Skin epidermis (tissue), 12 donors: ENCODE measurements around the gene FSD1L.

ENCODE experiments used
- H3K27ac ChIP-seq, 21 experiments: fragments of 200-600 bp; sonication (generic) in 11 of 21; one replicate each; pipeline ENCODE4 v1.5.0; 2020; ENCODE audit warnings: mild to moderate bottlenecking in 3 of 21, inconsistent platforms in 2 of 21, moderate library complexity in 2 of 21
- H3K4me3 ChIP-seq, 7 experiments: fragments of 200-600 bp; sonication (generic) in 2 of 7; one replicate each; pipeline ENCODE4 v1.5.0; 2020; ENCODE audit warnings: inconsistent platforms in 2 of 7, mild to moderate bottlenecking in 2 of 7, moderate library complexity in 1 of 7

FSD1L gene

GRCh38 chr9:105432247-105432842 lies 15.5 kb upstream of the FSD1L start:
- no peak overlapping the region for H3K4me3 ChIP-seq
- H3K27ac ChIP-seq: no peak overlapping the region

GRCh38 chr9:105435453-105435852 lies 12.4 kb upstream of the FSD1L start:
- no peak overlapping the region for H3K27ac ChIP-seq

GRCh38 chr9:105436783-105437182 lies 11.1 kb upstream of the FSD1L start:
- no peak overlapping the region for H3K27ac ChIP-seq

More at GRCh38 chr9:105435453-105435852, 12.4 kb upstream of the FSD1L start:
- H3K4me3 ChIP-seq: no peak overlapping the region

DNA sequence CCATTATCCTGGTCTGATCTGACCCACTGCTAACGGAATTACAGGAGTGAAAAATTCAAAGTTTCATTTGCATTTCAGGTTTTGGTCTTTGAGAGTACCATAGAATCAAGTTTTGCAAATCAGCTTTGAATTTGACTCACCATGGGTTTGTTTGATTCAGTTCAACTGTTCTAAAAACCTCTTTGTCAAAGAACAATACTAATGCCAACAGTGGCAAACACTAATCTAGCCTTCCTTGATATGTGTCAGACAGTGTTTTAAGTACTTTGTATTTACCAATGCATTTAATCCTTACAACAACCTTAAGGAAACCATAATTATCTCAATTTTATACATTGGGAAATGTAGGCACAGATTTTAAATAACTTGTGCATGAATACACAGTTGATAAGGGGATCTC lies 10.1 kb upstream of the FSD1L start:
- Histone ChIP-seq H3K27ac (no peak overlapping the region), H3K4me3 (no peak overlapping the region)

More at GRCh38 chr9:105436783-105437182, 11.1 kb upstream of the FSD1L start:
- H3K4me3 ChIP-seq: no peak overlapping the region

DNA sequence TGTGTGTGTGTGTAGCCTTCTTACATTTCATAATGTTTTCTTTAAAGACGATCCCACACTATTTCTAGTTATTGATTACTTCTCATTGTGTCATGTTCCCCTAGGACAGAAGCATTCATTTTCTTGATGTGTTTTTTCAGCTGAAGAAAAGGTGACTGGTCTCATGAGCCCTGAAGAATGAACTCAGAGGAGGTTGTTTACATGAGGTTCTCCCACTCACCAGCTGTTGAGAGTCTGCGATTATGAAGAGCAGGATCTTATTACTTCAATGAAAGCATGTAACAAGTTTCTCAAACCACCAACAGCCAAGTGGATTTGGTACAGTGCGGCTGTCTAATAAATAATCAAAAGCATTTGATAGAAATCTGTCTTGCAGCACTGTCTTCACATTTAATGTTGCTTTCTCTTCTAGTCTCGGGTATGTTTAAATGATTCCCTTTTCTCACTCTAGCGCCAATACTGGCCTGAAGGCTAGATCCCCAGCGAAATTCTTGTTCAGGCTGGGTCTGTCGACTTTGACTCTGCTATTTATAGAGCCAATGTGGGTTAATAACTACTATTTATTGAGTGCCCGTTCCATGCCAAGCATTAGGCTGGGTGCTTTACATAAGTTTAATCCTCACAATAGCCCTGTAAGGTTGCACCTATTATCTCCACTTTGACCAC lies 9.6 kb upstream of the FSD1L start:
- H3K4me3 ChIP-seq: no peak overlapping the region
- H3K27ac ChIP-seq: no peak overlapping the region

DNA sequence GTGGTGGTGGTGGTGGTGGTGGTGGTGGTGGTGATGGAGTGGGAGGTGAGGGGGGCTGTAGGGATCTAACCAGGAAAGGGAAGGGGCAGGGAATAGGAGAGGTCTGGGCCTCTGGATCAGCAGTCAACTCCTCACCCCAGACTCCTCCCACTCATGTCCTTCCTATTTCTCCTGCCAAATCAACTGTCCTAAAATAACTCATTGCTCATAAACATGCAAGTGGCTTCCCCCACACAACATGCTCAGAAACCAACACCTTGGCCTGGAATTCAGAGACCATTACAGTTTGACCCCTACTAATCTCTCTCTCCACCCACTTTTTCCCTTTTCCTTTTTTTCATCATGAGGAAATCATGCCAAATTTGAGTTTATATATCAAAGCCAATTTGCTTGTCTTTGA lies 8.4 kb upstream of the FSD1L start:
- H3K27ac ChIP-seq: no peak overlapping the region
- no peak overlapping the region for H3K4me3 ChIP-seq

DNA sequence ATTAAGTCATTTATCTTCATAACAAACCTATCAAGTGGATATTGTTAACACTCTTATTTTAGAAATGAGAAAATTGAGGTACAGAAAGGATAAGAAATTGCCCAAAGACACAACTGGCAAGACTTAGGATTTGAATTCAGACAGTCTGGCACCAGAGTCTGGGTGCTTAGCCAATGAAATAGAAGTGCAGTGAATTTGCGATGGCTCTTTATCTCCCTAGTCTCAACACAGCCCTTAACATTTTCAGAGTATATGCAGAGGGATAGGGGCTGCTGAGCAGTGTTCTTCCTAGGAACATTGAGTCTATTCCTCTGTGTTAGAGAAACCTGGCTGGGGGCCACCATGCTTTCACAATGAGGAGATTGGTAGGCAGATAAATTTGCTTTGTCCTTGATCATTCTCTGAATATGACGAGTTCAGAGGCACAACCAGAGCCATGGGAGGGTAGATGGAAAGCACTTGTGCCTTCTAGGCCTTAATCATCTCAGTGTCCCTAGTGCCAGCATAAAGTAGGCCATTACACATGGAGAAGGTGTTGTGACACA lies 6.1 kb upstream of the FSD1L start:
- H3K4me3 ChIP-seq: no peak overlapping the region

GRCh38 chr9:105443121-105443520 lies 4.7 kb upstream of the FSD1L start:
- H3K27ac ChIP-seq: no peak overlapping the region

More for the DNA sequence above, 6.1 kb upstream of the FSD1L start:
- no peak overlapping the region for H3K27ac ChIP-seq

DNA sequence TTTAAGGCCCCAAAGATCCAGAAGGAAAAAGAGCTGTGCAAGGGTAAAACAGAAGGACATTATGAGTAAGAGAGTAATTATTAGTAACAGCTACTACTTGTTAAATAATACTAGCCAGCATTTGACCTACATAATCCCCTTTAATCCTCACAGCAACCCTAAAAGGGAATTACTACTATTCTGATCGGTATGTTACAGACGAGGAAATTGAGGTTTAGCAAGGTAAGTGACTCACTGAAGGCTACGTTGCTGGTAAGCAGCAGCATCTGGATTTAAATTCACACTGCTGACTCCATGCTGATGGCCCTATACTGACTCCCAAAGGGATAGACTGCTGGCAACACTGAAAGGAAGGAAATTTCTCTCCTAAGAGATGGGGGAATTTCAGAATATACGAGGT lies 3.7 kb upstream of the FSD1L start:
- H3K4me3 ChIP-seq: no peak overlapping the region
- H3K27ac ChIP-seq: no peak overlapping the region

More at GRCh38 chr9:105443121-105443520, 4.7 kb upstream of the FSD1L start:
- no peak overlapping the region for H3K4me3 ChIP-seq

DNA sequence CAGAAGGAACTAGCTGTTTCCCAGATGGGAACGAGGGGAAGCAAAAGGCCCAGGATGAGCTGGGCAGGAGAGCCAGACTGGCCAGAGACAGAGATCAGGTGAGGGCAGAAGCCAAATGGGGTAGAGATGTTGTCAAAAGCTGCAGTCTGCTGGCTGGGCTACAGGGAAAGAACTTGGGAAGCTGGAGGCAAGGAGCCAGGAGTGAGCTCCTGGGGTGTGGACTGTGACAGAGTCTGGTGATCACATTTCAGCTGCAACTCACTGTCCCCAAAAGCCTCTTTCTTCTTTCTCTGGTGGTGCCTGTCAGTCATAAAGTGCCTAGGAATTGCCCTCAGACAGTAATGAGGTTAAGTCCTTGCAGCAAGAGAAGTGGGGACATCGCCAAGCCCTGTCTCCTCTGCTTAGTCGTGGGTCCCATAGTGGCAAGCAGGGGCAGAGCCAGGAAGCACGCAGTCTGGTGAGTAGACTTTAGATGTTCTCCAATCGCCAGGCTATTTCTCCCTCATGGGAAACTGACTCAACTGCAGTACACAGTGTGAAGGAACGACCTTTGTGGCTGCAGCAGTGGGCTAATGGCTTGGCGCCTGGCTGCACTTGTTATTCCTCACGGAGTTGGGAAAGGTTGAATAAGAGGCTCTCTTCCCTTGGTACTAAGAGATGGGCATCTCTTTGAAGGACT lies 2.5 kb upstream of the FSD1L start:
- no peak overlapping the region for H3K4me3 ChIP-seq
- peak overlapping the region in 1 of 21 experiments; percentile 27 for H3K27ac ChIP-seq

- Histone ChIP-seq H3K27ac (peak overlapping the region in 20 of 21 experiments; percentile 39 to 89 (median 77)), H3K4me3 (peak overlapping the region; percentile 69 to 93 (median 79))
Measured at GRCh38 chr9:105447386-105447813, 434 bp upstream of the FSD1L start.

- Histone ChIP-seq H3K27ac (no peak overlapping the region), H3K4me3 (peak overlapping the region in 2 of 7 experiments; percentile 76 to 93)
Measured at GRCh38 chr9:105449081-105449480, 1.2 kb downstream of the FSD1L start.

DNA sequence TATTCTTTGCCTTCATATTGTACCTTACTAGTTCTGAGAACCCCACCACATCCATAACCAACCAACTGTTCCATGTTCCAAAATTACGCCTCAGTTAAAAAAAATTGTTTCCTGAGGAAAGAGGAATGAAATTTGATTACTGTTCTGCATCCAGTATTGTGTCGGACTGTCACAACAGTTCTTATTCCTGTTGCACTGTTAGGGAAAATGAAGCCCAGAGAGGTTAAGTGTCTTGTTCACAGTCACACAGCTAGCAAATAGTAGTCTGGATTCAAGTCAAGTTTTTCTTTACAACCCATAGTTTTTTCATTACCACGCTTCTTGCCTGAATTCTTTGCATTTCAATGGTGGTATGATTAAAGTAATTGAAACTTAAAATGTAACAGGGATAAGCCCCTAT lies 4.4 kb downstream of the FSD1L start:
- Histone ChIP-seq H3K27ac (no peak overlapping the region), H3K4me3 (no peak overlapping the region)

DNA sequence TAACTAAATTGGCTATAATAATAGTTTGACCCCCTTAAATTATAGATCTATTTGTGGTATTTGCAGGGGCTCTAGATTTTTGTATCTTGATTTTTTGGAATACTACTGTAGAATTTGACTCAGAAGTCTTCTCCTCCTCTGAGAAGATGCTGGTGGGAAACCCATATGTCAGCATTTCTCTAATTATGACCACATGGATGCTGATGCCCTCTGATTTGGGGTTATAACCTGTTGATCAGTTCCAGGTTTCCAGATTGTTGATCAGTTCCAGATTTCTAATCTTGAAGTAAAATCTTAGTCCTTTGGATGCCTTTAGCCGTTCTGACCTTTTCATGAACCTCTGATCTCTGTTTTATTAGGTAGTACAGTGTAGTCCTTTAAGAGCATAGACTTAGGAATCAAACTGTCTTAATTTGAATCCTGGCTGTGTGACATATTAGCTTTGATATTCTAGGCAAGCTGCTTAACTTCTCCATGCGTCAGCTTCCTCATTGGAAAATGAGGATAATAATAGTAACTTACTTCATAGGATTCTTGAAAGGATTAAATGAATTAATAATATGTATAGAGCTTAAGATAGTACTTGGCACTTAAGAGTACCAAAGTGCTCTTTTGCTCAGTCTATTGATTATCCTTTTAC lies 8.1 kb downstream of the FSD1L start:
- Histone ChIP-seq H3K27ac (no peak overlapping the region), H3K4me3 (no peak overlapping the region)

- Histone ChIP-seq H3K27ac (no peak overlapping the region), H3K4me3 (no peak overlapping the region)
Measured at GRCh38 chr9:105457560-105458294, 9.9 kb downstream of the FSD1L start.

DNA sequence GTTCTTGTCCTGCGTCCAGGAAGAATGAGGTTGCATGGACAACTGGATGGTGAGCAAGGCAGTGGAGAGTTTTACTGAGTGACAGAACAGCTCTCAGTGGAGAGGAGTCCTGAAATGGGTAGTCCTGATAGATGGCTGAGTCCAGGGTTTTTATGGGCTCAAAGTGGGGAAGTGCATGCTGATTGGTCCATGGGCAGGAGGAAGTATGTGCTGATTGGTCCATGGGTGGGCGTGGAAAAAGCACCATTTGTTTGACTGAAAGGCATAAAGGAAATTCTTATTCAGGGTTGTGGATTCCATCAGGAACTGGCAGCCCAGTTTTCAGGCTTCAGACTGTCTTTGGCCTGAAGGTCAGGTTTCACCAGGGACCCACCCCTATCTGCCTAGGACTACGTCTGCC lies 10.6 kb downstream of the FSD1L start:
- Histone ChIP-seq H3K4me3 (no peak overlapping the region), H3K27ac (no peak overlapping the region)

GRCh38 chr9:105459336-105459735 lies 11.5 kb downstream of the FSD1L start:
- Histone ChIP-seq H3K4me3 (no peak overlapping the region), H3K27ac (no peak overlapping the region)

DNA sequence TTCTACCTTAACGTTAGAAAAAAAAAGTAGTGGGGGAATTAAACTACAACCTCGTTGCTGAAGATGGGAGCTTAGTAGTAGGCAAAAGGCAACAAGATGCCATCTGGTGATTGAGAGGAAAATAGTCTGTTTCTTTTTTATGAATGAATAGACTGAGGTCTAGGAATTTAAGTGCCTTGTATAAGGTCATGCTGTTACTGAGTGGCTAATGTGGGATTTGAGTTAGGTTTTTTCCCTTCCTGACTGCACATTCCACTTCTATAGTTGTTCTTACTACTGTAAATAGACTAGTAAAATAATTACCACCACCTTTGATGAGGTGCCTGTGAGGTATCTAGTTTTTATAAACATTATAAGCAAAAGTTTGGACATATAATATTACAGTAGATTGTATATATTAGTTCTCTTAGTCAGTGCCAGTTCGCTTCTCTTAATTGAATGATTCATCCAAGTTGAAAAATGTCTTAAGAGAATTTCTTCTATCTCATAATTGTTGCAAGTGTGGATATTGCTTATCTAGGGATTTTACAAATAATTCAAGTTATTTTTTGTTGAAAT lies 19.1 kb downstream of the FSD1L start:
- no peak overlapping the region for H3K4me3 ChIP-seq
- no peak overlapping the region for H3K27ac ChIP-seq

DNA sequence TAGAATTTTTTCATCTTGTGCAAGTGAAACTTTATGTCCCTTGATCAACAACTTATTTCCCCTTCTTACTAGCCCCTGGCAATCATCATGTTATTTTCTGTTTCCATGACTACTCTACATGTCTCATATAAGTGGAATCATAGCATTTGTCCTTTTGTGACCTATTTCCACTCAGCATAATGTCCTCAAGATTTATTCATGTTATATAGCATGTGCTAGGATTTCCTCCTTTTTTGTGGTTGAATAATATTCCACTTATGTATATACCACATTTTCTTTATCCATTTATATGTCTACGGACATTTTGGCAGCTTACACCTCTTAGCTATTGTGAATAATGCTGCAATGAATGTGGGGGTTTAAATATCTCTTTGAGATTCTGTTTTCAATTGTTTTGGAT lies 21.0 kb downstream of the FSD1L start:
- no peak overlapping the region for H3K4me3 ChIP-seq
- H3K27ac ChIP-seq: no peak overlapping the region
